Measurements from ENCODE around the gene FAM47C. TPM values are rescaled to one million over a fixed set of nuclear protein-coding genes. Genes with fewer than 3 reads are reported as not detected.

FAM47C gene
- total RNA-seq, 1 donor from 2014 or later = not detected

GRCh38 chrX:37060999-37061398, 52.8 kb downstream of the FAM47C start:
- no peak overlapping the region for H3K27ac Mint-ChIP-seq
- no peaks in the 10 kb centered on the region for H3K27me3 Mint-ChIP-seq
- intact Hi-C loops (cut with micrococcal nuclease) = no loop called here
- ChIA-PET POLR2A (no interaction called here), CTCF (no interaction called here)
- ATAC-seq (ENCODE audit: low read depth) (no peak), DNase-seq (no peak)
- H3K4me1 Mint-ChIP-seq = no peaks in the 10 kb centered on the region
- TF ChIP-seq CTCF (IDR thresholded peaks at IDR 0.05) = no peak
- no peaks in the 10 kb centered on the region for H3K36me3 Mint-ChIP-seq (ENCODE audit: low read depth)
- H3K9me3 Mint-ChIP-seq = no peaks in the 10 kb centered on the region
- H3K4me3 Mint-ChIP-seq = no peak overlapping the region

Measured in activated B cell treated with CpG ODN at 0.5 μM for 24 hours (primary cell).